Naive thymus-derived CD8-positive, alpha-beta T cell (primary cell): Measurements from ENCODE around the gene CAPN14. TPM values are rescaled to one million over a fixed set of nuclear protein-coding genes. Genes with fewer than 3 reads are reported as not detected.

Source experiments
- ATAC-seq, 2 donors: fragments of 150-1000 bp; cut with Tn5 transposase in 1 of 2; sonication (Bioruptor Pico), chemical (Tn5 transposase) in 1 of 2; 1 replicate in 1 of 2; 2 replicates in 1 of 2; pipeline ENCODE4 v1.10.0; 2021; ENCODE audit warnings: mild to moderate bottlenecking in 2 of 2, moderate library complexity in 2 of 2
- POLR2A ChIA-PET: fragments of 350-600 bp; sonication (Branson Sonifier 250); formaldehyde crosslinking; loops from one replicate; lab custom pipeline; 2021; ENCODE audit warnings: antibody characterized with exemption; lab: Charles Lee
- DNase-seq, 10 donors: peaks; one replicate each; pipeline versions ENCODE4 v3.0.0 to v3.0.0-alpha.2; 2020 to 2022
- H3K27ac Mint-ChIP-seq, 10 donors: one replicate each; pipeline ENCODE4 v1.8.0; 2020 to 2022; ENCODE audit warnings: mild to moderate bottlenecking in 10 of 10, mixed read lengths in 10 of 10, moderate library complexity in 4 of 10, inconsistent platforms in 1 of 10
- H3K27me3 Mint-ChIP-seq, 5 donors: one replicate each; pipeline ENCODE4 v1.8.0; 2021 to 2022; ENCODE audit warnings: mixed read lengths in 5 of 5
- H3K36me3 Mint-ChIP-seq, 3 donors: one replicate each; pipeline ENCODE4 v1.8.0; 2020 to 2022; ENCODE audit warnings: mixed read lengths in 3 of 3, mild to moderate bottlenecking in 2 of 3, inconsistent platforms in 1 of 3
- H3K4me1 Mint-ChIP-seq, 4 donors: one replicate each; pipeline ENCODE4 v1.8.0; 2021 to 2022; ENCODE audit warnings: mixed read lengths in 4 of 4
- H3K4me3 Mint-ChIP-seq, 10 donors: one replicate each; pipeline ENCODE4 v1.8.0; 2020 to 2022; ENCODE audit warnings: mild to moderate bottlenecking in 10 of 10, mixed read lengths in 10 of 10, moderate library complexity in 6 of 10, inconsistent platforms in 1 of 10
- H3K9me3 Mint-ChIP-seq, 9 donors: one replicate each; pipeline ENCODE4 v1.8.0; 2020 to 2022; ENCODE audit warnings: mixed read lengths in 9 of 9, mild to moderate bottlenecking in 3 of 9, inconsistent platforms in 1 of 9, moderate library complexity in 1 of 9
- polyA plus RNA-seq, 3 donors: library from polyadenylated mRNA; unstranded; fragments of 300-500 nt; fragmentation: Illumina TruSeq; gene quantifications; one replicate each; pipeline ENCODE4 v1.2.3, GENCODE V29; 2021
- total RNA-seq, 8 experiments: library from RNA in 2 of 8; stranded (reverse) in 2 of 8; gene quantifications; one replicate each; pipeline ENCODE4 v1.2.3 and lab custom pipeline; 2021 to 2026

The CAPN14 gene
- total and polyA plus RNA-seq, 5 experiments from 2014 or later = 0.09 to 0.65 (median 0.29) TPM; not detected in 1

DNA sequence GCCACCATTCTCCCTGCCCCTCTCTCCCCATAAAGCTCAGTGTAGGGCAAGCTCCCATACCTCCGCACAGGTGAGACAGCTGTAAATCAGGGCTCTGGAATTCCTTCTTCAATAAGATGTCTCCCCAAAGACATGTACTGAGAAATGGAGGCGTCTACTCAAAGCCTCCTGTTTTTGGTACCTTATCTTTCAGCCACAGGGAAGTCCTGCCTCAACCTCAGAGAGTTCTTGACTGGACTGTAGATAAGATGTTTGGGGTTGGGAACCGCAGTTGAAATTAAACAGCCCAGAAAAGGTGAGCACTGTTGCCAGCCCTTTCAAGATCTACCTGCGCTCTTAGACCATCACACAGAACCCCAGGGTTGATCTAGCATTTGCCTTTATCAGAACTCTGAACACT, 77.6 kb downstream of the CAPN14 start:
- H3K4me3 Mint-ChIP-seq = peak overlapping the region in 2 of 10 donors; percentile 10 to 14
- DNase-seq = no peak
- peaks cover 27 to 47% (median 33%) of the 10 kb centered on the region in 5 donors for H3K27me3 Mint-ChIP-seq

DNA sequence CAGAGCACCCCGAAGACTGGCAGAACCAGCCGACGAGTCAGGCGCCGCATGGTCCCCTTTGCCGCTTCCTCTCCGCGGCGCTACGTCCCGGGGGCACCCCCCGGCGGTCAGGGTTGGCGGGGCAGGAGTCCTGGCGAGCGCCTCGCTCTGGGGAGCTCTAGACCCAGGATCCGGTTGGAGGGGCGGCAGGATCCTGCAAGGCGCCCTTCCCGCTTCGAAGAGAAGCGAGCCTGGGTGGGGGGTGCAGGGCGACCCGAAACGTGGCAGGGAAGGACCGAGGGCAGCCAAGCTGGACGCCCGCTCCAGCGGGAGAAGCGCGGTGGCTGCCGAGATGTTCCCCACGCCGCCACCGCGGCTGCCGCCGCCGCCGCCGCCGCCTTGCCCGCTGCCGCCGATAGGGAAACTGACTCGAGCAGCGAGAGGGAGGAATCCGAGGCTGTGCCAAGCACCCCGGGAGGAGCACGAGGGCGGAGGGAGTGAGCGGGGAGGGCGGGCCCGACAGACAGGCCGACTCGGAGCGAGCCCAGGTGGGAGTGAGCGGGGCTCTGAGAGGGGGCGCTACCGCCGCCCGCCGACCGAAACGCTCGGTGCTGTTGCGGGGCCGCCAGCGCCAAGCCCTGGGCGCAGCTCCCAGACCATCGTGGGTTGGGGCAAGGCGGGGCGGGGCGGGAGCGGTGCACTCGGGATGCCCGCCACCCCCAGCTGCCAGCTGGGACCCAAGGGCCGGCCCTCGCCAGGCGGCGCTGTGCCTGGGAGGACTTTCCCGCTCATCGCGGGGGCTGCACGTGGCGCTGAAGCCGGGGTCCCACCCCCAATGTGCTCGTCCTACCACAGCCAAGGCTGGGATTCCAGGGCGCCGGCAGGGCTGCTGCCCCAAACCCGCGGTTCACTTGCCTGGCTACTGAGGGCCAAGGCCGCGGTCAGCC, 79.0 kb downstream of the CAPN14 start, which contains the start of gene GALNT14:
TSS of gene GALNT14 (minus strand) at position 404 of the 926 bp plus-strand sequence. CDS start at position 50, 354 bp downstream.
- DNase-seq = peak in 3 of 10 donors; percentile 8 to 21 (median 12)
- POLR2A ChIA-PET = no interaction called here
- Mint-ChIP-seq H3K4me3 (peak within 1 kb of the TSS in 8 of 10 donors; percentile 40 to 81 (median 76)), H3K9me3 (no peaks in the 10 kb centered on the region), H3K27me3 (peaks cover 30 to 56% (median 40%) of the 10 kb centered on the region in 5 donors), H3K27ac (peak within 1 kb of the TSS in 1 of 10 donors; percentile 13), H3K4me1 (peaks cover 8 to 11% (median 10%) of the 10 kb centered on the region in 4 donors), H3K36me3 (no peaks in the 10 kb centered on the region)
- peak; percentile 49 to 68 for ATAC-seq

More for the DNA sequence above, 77.6 kb downstream of the CAPN14 start:
- Mint-ChIP-seq H3K36me3 (no peaks in the 10 kb centered on the region), H3K9me3 (no peaks in the 10 kb centered on the region), H3K27ac (no peak overlapping the region), H3K4me1 (peaks cover 8 to 11% (median 10%) of the 10 kb centered on the region in 4 donors)
- POLR2A ChIA-PET = no interaction called here
- no peak for ATAC-seq

DNA sequence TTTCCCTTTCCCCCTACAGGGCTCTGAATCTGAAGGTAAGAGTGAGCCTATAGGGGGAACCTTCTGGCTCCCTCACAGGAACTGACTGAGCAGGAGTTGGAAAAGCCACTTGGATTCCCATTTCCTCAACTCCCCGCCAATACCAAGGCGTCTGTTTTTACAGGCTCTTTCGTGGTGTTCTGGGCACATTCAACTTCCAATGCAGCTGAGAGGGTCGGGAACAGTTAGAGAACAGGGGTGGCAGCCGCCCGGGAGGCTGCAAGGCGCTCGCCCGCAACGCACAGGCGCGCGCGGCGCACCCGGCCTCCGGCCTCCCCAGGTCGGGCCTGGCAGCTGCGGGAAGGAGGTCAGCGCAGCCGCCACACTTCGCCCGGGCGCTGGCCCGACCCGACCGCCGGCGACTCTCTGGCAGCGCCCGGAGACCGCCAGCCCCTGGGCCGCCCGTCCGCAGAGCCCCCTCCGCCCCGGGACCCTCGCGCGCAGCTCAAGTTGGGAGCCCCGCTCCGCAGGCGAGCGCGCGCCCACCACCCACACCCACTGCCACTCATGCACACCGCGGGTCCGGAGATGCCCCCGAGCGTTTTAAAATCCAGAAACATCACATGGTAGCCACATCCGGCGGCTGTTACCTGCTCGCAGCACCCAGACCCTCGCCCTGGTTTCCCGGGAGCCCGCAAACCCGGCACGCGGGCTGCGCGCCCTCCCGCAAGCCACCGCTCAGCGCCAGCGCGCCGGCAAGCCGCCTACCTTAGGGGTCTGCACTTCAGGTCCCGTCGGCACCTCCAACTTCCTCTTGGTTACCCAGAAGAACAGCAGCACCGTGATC, 79.9 kb downstream of the CAPN14 start:
- POLR2A ChIA-PET = no interaction called here
- Mint-ChIP-seq H3K36me3 (no peaks in the 10 kb centered on the region), H3K27ac (no peak overlapping the region), H3K27me3 (peaks cover 30 to 56% (median 45%) of the 10 kb centered on the region in 5 donors), H3K4me3 (peak overlapping the region; percentile 24 to 81 (median 74)), H3K4me1 (peaks cover 8 to 11% (median 10%) of the 10 kb centered on the region in 4 donors), H3K9me3 (no peaks in the 10 kb centered on the region)
- peak in 1 of 2 donors; percentile 17 for ATAC-seq
- no peak for DNase-seq

DNA sequence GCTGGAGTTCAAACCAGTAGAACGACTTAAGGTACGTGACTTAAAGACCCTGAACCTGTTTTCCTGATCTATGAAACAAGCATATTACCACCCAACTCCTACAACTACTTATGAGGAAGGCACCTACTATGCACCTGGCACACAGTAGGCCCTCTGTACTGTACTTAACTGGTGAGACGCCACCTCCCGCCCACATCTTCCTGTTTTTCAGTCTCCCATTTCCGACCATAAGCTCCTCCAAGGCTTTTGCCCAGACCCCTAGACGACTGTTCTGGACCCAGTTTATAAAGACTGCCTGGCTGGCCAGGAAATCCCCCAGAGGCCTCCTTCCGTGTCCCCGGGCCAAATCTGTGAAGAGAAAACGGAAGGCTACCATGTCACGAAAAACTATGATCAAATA, 80.6 kb downstream of the CAPN14 start:
- Mint-ChIP-seq H3K27ac (peak overlapping the region in 1 of 10 donors; percentile 63), H3K4me3 (peak overlapping the region; percentile 40 to 81 (median 72)), H3K9me3 (no peaks in the 10 kb centered on the region), H3K36me3 (no peaks in the 10 kb centered on the region), H3K27me3 (peaks cover 32 to 56% (median 43%) of the 10 kb centered on the region in 5 donors), H3K4me1 (peaks cover 8 to 11% (median 10%) of the 10 kb centered on the region in 4 donors)
- ATAC-seq (no peak), DNase-seq (no peak)
- POLR2A ChIA-PET = no interaction called here

DNA sequence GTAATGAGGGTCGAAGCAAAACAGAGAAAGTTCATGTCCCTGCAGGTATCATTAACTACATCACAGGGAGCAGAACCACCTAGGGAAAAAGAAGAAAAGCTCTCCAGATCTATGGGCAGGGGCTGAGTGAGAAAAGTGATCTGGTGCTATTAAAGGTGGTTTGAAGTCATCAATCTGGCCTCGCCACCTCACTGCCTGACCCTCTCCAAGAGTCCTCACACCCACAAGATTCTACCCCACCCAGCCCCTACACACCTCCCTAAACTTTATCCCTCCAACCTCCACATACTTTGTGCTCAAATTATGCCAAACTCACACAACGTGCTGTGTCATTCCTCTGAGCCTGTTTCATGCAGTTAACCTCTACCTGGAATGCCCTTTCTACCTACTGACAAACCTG, 81.3 kb downstream of the CAPN14 start:
- peaks cover 30 to 63% (median 39%) of the 10 kb centered on the region in 5 donors for H3K27me3 Mint-ChIP-seq
- H3K4me1 Mint-ChIP-seq = peaks cover 8 to 11% (median 10%) of the 10 kb centered on the region in 4 donors
- no peaks in the 10 kb centered on the region for H3K36me3 Mint-ChIP-seq
- no peaks in the 10 kb centered on the region for H3K9me3 Mint-ChIP-seq
- ATAC-seq (no peak), DNase-seq (no peak)
- H3K27ac Mint-ChIP-seq = no peak overlapping the region
- H3K4me3 Mint-ChIP-seq = peak overlapping the region in 2 of 10 donors; percentile 28 to 79
- POLR2A ChIA-PET = no interaction called here

DNA sequence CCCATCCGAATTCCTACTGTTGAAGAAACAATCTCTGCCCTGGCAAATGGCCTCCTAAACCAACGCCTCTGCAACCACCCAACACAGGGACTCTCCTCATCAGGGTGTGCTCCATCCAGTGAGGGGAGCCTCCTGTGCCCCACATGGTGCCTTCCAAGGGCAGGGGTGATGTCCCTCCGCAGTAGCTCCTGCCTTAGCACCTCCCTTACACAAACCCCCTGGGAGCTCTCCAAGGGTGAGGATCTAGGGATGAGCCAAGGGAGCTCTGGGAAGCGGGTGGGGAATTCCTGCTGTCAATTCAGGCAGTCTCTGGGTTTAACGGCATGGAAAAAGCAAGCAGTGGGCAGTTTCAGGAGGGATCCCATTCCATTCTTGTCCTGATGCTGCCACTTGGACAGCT, 82.8 kb downstream of the CAPN14 start:
- no peaks in the 10 kb centered on the region for H3K36me3 Mint-ChIP-seq
- H3K4me3 Mint-ChIP-seq = no peak overlapping the region
- peaks cover 8 to 11% (median 10%) of the 10 kb centered on the region in 4 donors for H3K4me1 Mint-ChIP-seq
- no peaks in the 10 kb centered on the region for H3K9me3 Mint-ChIP-seq
- POLR2A ChIA-PET = no interaction called here
- ATAC-seq (no peak), DNase-seq (no peak)
- H3K27me3 Mint-ChIP-seq = peaks cover 26 to 64% (median 39%) of the 10 kb centered on the region in 5 donors
- no peak overlapping the region for H3K27ac Mint-ChIP-seq

DNA sequence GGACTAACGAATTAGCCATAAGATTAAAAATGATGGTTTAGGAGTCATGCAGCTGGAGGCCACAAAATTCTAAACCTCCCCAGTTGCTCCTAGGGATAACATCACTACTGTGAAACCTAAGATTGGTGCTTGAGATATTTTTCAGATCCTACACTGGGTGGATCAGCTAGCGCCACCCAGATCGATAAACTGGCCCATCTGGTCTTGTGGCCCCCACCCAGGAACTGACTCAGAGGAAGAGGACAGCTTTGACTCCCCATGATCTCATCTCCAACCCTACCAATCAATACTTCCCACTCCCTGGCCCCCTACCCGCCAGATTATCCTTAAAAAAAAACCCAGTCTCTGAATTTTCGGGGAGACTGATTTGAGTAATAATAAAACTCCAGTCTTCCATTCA, 84.5 kb downstream of the CAPN14 start:
- H3K9me3 Mint-ChIP-seq = no peaks in the 10 kb centered on the region
- H3K27me3 Mint-ChIP-seq = peaks cover 26 to 64% (median 40%) of the 10 kb centered on the region in 5 donors
- H3K4me1 Mint-ChIP-seq = peaks cover 8 to 11% (median 10%) of the 10 kb centered on the region in 4 donors
- no peaks in the 10 kb centered on the region for H3K36me3 Mint-ChIP-seq
- no peak for ATAC-seq
- DNase-seq = no peak
- H3K4me3 Mint-ChIP-seq = no peak overlapping the region
- no peak overlapping the region for H3K27ac Mint-ChIP-seq
- POLR2A ChIA-PET = no interaction called here

DNA sequence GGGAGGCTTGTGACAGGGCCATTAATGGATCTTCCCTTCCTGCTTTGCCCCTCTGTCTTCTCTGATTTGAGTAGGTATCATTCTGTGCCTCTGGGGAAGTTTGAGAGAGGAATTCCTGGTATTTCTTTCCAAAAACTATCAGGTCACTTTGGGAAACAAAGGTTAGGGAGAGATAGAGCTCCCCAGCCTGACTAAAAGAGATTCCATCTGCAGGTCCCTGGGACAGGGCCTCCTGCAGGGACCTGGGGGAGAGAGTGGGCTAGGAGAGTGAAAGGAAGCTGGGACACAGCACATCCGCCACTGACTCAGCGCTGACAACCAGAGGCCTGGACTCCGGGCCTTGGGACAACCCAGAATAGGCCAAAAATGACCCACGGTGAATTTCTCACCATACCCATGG, 85.4 kb downstream of the CAPN14 start:
- ATAC-seq (no peak), DNase-seq (no peak)
- POLR2A ChIA-PET = no interaction called here
- H3K4me1 Mint-ChIP-seq = peaks cover 5 to 8% (median 7%) of the 10 kb centered on the region in 4 donors
- no peaks in the 10 kb centered on the region for H3K36me3 Mint-ChIP-seq
- no peak overlapping the region for H3K27ac Mint-ChIP-seq
- no peak overlapping the region for H3K4me3 Mint-ChIP-seq
- peaks cover 23 to 59% (median 37%) of the 10 kb centered on the region in 5 donors for H3K27me3 Mint-ChIP-seq
- H3K9me3 Mint-ChIP-seq = no peaks in the 10 kb centered on the region

DNA sequence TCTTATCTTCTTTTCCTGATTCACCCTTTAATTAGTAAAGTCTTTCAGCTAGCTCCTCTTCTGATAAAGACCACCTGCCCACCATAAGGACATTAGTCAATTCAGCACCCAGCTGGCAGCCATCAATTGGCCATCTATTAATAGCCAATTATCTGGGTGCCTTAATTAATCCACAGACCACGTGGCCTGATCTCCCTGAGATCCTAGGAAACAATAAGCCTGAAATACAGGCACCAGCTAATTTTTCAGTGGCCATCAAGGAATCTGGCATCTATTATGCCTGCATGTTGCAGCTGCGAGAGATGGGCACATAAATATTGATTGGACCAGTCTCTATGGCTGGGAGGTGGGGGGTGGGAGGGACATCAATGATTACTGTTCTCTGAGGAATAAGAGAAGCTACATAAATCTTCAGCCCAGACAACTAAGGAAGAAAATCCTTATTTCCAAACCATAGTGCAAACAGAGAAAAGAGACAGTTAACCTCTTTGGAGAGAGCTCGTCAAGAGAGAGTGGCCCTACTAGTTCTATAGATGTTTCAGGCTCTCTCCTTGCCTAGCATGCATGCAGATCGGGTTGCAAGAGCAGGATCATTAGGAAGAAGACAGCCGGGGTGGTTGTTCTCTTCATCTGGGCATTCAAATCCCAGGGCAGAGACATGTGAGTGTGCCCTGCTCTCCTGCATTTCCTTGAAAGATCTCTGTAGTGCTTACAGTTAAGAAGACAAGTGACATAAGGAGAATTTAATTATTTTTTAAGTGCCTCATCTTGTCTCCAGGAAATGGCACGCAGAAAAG, 87.7 kb downstream of the CAPN14 start:
- POLR2A ChIA-PET = no interaction called here
- peaks cover 4 to 36% (median 17%) of the 10 kb centered on the region in 5 donors for H3K27me3 Mint-ChIP-seq
- no peaks in the 10 kb centered on the region for H3K36me3 Mint-ChIP-seq
- no peaks in the 10 kb centered on the region for H3K9me3 Mint-ChIP-seq
- no peak overlapping the region for H3K27ac Mint-ChIP-seq
- ATAC-seq = no peak
- no peaks in the 10 kb centered on the region for H3K4me1 Mint-ChIP-seq
- no peak overlapping the region for H3K4me3 Mint-ChIP-seq
- DNase-seq = no peak

DNA sequence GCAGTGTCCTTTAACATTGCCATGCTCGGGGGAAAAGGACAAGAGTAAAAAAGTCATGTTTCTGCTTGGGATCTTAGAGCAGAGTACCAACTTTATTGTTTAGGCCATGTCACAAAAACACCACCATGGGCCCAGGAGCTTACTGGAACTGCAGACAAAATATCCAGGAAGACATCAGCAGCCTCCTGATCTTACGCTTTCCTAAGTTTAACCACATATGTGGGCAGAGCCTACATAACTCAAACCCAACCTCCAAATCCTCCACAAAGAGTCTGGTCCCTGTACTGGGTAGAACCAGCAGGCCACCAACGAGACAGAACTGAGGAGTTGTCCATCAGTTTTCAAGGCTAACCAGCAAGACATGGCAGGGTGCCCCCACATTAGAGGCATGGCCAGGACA, 89.4 kb downstream of the CAPN14 start:
- Mint-ChIP-seq H3K27me3 (peaks cover 2 to 23% (median 5%) of the 10 kb centered on the region in 5 donors), H3K4me1 (no peaks in the 10 kb centered on the region), H3K27ac (no peak overlapping the region)

DNA sequence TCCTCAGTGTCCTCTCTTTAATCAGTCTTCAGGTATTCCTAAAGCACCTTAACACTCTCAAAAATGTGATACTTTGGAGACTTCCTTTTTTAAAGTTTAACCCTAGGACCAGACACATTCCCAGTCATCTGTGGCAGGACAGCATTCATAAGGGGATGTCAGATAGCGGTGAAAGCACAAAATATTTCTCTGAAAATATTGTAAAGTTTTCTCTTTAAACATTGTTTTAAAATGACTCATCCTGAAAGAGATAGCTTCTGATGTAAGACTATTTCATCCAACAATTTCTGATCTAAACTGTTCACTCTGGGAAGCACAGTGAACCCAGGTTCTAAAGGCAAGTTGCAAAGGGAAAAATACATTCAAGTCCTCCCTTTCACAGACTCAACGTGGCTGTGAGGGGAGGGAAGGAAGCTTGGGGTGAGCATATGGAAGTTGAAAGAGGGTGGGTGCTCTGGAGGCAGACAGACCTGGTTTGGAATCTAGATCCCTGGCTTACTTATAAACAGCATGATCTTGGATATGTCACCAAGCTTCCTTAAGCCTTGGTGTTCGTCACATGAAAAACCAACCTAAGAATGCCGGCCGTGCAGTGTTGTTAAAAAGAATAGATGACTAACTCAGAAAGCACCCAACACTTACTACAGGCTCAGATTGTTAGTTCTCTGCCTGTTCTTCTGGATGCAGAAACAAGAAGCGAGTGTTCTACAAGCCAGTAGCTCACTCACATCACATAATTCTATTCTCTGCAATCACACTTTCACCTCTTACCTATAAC, 91.2 kb downstream of the CAPN14 start:
- peaks cover 3 to 21% (median 7%) of the 10 kb centered on the region in 5 donors for H3K27me3 Mint-ChIP-seq
- no peak overlapping the region for H3K27ac Mint-ChIP-seq
- DNase-seq (no peak), ATAC-seq (no peak)
- H3K4me1 Mint-ChIP-seq = peaks cover 0 to 2% (median 0%) of the 10 kb centered on the region in 4 donors
- POLR2A ChIA-PET = interaction anchor here (0.5 kb wide), 1 partner anchor 1262 kb away, joined by 3 read pairs; no protein-coding TSS in a partner anchor
- no peaks in the 10 kb centered on the region for H3K36me3 Mint-ChIP-seq
- no peaks in the 10 kb centered on the region for H3K9me3 Mint-ChIP-seq
- H3K4me3 Mint-ChIP-seq = no peak overlapping the region

More for the DNA sequence above, 89.4 kb downstream of the CAPN14 start:
- Mint-ChIP-seq H3K4me3 (no peak overlapping the region), H3K36me3 (no peaks in the 10 kb centered on the region), H3K9me3 (no peaks in the 10 kb centered on the region)
- DNase-seq (no peak), ATAC-seq (no peak)
- POLR2A ChIA-PET = no interaction called here
